HG02885 (cell line): ENCODE measurements around the gene EIF4E3.

ENCODE experiments used
- ATAC-seq: cut with Tn5 transposase; IDR thresholded peaks from one replicate; pipeline ENCODE4 v1.9.1; 2021; ENCODE audit warnings: mild to moderate bottlenecking; ENCODE audit not compliant: unreplicated experiment, poor library complexity

EIF4E3 gene

GRCh38 chr3:71725271-71725991, at the start of gene EIF4E3:
Gene EIF4E3, minus strand, starts transcription at chr3:71725402. Its CDS starts 35 bp downstream, at chr3:71725367.
- ATAC-seq: peak; percentile 69

- ATAC-seq: no peak
Observed at GRCh38 chr3:71771884-71772283, 46.7 kb upstream of the EIF4E3 start.

DNA sequence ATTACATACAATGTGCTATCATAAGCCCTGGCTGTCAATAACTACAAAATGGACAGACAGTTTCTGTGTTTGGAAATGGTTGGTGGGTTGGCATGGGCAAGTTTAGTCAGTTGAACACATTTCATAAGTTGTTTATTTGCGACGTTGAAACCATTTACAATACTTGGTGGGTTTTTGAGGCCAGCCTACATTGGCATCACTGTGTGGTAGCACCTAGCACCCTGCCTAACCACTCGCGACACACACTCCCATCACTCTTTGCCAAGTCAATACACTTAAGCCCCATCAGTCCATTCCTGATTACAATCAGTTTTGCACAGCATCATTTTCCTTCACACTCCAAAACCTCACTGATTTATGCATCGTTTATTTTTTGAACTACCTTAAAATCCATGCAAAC, 45.9 kb upstream of the EIF4E3 start:
- ATAC-seq: no peak

DNA sequence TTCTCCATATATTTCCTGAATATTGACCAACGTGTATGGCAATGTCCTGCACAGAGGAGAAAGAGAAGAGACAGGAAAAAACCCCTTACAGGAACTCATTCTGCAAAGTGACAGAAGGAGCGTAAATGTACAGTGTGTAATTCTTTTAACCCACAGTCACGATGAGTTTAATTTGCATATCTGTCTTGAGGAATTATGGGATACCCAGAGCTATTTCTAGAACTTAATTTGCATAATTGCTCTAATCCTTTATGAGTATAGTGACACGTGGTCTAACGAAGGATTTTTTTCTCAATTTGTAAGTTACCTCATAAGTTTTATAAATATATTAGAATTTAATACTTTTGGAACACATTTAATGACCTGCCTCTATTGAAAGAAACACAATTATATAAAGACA, 38.2 kb upstream of the EIF4E3 start:
- no peak for ATAC-seq

- ATAC-seq: no peak
Observed at GRCh38 chr3:71760140-71760539, 34.9 kb upstream of the EIF4E3 start.

DNA sequence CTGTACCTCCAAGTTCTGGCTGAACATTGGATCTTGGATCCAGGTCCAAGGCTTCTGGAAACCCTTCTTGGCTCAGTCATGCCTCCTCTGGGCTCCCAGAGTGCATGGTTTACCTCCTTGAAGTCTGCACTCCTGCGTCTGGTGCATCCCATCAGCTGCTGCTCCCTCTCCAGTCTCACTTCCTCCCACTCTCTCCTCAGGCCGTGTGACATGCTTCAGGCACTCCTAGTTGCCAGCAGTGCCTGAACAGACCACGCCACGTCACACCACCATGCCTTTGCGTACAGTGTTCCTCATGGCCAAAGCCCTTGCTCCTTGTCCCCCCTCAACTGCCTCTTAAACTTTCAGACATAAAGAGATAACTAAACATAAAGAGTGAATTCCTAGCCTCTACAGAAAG, 34.2 kb upstream of the EIF4E3 start:
- no peak for ATAC-seq

DNA sequence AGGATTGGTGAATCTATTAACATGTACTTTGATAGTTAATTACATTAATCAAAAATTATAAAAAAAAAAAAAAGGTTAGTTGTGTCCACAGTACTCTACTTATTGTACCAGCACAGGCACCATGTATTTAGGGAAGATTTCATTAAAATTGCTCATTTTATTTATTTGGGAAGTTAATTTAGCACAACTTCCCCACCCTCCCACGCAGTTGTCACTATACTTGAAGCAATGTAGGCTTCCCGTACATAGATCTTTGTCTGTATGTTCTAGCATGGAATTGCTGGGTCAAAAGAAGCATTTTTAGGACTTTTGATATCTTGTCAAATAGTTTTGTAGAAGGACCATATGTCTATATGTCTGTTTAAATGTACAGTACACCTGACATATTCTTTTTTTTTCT, 32.9 kb upstream of the EIF4E3 start:
- ATAC-seq: no peak

- ATAC-seq: no peak
Observed at GRCh38 chr3:71754610-71755253, 29.5 kb upstream of the EIF4E3 start.

DNA sequence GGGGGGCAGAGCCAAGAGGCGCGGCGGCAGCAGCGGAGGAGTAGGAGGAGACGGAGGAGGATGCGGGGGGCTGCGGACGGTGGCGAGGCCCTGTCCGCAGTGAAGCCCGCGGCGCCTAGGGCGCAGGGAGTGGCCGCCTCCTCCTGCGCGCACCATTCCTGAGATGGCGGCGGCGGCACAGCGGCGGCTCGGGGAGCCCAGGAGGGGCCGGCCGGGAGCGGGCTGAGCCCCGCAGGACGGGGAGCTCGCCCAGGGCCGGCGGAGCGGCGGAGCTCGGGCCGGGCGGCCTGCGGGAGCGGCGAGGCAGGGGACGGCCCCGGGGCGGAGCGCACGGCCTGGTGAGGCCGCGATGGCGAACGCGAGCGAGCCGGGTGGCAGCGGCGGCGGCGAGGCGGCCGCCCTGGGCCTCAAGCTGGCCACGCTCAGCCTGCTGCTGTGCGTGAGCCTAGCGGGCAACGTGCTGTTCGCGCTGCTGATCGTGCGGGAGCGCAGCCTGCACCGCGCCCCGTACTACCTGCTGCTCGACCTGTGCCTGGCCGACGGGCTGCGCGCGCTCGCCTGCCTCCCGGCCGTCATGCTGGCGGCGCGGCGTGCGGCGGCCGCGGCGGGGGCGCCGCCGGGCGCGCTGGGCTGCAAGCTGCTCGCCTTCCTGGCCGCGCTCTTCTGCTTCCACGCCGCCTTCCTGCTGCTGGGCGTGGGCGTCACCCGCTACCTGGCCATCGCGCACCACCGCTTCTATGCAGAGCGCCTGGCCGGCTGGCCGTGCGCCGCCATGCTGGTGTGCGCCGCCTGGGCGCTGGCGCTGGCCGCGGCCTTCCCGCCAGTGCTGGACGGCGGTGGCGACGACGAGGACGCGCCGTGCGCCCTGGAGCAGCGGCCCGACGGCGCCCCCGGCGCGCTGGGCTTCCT, 28.8 kb upstream of the EIF4E3 start, which contains the start of gene GPR27:
GPR27 (plus strand) TSS at position 155 of the 909 bp plus-strand sequence; CDS start at position 350, 195 bp downstream.
- no peak for ATAC-seq

DNA sequence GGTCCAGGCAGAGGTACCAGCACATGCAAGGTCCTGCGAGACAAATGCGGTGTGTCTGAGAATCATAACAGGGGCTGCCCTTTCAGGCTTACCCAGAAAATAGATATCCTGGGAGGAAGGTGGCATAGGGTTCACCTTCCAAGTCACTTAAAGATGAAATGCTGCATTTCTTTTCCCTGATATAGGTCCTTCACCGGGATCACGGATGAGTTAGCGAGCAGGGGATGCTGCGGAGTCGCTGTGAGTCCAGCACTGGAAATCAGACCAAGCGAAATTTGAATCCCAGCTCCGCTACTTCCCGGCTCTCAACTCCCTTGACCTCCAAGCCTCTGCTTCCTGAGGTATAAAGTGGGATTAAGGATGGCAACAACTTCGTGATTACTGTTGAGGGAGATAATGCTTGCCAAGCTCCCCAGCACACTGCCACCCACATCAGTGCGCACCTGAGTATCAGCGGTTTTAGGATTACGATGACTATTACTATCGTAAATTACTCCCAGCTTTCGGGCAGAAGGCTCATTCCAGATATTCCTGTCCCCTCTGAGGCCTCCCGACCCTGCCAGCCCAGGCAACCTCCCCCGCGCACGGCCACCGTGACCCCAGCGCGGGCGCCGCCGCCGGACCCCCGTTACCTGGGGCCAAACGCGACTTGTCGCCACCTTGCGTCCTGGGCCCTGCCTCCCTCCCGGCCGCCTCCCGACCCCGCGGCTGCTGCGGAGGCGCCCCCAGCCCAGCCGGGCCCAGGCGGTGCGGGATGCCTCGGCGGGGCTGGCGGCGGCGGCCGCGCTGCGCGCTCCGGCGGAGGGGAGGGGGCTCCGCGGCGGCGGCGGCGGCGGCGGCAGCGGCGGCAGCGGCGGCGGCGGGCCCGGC, 27.9 kb upstream of the EIF4E3 start:
- no peak for ATAC-seq

GRCh38 chr3:71751602-71752001, 26.4 kb upstream of the EIF4E3 start:
- no peak for ATAC-seq

GRCh38 chr3:71744738-71745137, 19.5 kb upstream of the EIF4E3 start:
- ATAC-seq: no peak

GRCh38 chr3:71742621-71743020, 17.4 kb upstream of the EIF4E3 start:
- ATAC-seq: no peak

DNA sequence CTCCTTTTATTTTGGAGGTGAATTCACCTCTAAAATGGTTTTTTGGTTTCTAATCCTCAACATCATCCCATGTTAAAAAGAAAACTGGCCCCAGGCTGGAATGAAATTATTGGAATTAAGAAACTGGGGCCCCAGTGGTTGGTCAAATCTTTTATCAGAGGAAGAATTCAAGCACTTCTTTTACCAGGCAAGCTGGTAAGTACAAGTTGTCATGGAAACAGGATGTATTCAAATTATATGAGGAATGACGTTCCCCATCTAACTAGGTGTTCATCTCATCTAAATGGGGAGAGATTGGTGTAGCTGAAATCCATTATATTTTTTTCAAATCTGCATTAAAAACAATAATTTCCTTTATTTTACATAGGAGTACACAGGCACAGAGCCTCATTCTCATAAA, 9.7 kb upstream of the EIF4E3 start:
- ATAC-seq: no peak

GRCh38 chr3:71733319-71733718, 8.1 kb upstream of the EIF4E3 start:
- ATAC-seq: no peak

- ATAC-seq: no peak
Observed at GRCh38 chr3:71732637-71733036, 7.4 kb upstream of the EIF4E3 start.

GRCh38 chr3:71728632-71729342, 3.6 kb upstream of the EIF4E3 start:
- no peak for ATAC-seq

GRCh38 chr3:71726146-71726545, 944 bp upstream of the EIF4E3 start:
- ATAC-seq: no peak

DNA sequence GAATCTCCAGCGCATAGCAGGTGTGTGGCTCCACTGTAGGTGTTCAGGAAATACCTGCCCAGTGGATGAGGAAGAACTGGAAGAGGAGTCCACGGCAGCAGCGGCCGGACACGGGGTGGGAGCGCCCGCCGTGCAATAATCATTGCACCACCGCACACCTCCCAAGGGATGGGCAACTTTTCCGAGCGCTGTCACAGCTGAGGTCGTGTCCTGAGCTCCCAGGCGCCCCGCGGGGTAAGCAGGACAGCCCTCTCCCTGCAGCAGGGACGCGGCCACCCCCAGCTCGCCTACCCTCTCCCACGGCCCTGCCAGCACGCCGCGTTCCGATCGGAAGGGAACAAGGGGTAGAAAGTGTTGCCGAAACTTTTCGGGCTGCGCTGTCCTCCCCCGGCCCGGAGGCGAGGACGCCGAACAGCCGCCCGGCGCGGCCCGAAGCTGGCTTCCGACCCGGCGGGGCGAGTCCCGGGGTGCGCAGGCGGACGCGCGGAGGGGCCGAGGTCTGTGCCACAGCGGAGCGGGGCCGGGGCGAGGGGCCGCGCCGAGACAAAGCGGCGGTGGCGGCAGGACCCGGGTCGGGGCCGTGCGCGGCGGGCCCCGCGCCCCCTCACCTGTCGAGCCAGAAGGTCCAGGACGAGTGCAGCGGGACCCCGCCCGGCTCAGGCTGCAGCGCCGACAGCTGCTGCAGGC, 475 bp downstream of the EIF4E3 start:
- ATAC-seq: peak; percentile 49
